Raji (cell line): Measurements from ENCODE around the gene ROGDI.

Source experiments
- POLR2A ChIP-seq: IDR thresholded peaks from 2 replicates; pipeline ENCODE4 v1.6.1; 2011; ENCODE audit warnings: low read depth, low read length, control low read depth; ENCODE audit not compliant: insufficient read depth

The ROGDI gene

GRCh38 chr16:4828567-4829321 lies 26.3 kb upstream of the ROGDI start:
- TF ChIP-seq POLR2A: no peak

GRCh38 chr16:4826980-4827379 lies 24.5 kb upstream of the ROGDI start:
- no peak for TF ChIP-seq POLR2A

GRCh38 chr16:4826526-4826925 lies 24.1 kb upstream of the ROGDI start:
- no peak for TF ChIP-seq POLR2A

- TF ChIP-seq POLR2A: no peak
Observed at GRCh38 chr16:4825196-4825595, 22.8 kb upstream of the ROGDI start.

GRCh38 chr16:4820652-4821051 lies 18.2 kb upstream of the ROGDI start:
- no peak for TF ChIP-seq POLR2A

GRCh38 chr16:4814542-4815173 lies 12.2 kb upstream of the ROGDI start:
- TF ChIP-seq POLR2A: no peak

GRCh38 chr16:4814046-4814445 lies 11.6 kb upstream of the ROGDI start:
- TF ChIP-seq POLR2A: no peak

GRCh38 chr16:4813251-4814003 lies 11.0 kb upstream of the ROGDI start:
- no peak for TF ChIP-seq POLR2A

- no peak for TF ChIP-seq POLR2A
Observed at GRCh38 chr16:4811773-4812172, 9.3 kb upstream of the ROGDI start.

GRCh38 chr16:4811242-4811641 lies 8.8 kb upstream of the ROGDI start:
- no peak for TF ChIP-seq POLR2A

GRCh38 chr16:4806280-4806679 lies 3.8 kb upstream of the ROGDI start:
- no peak for TF ChIP-seq POLR2A

- TF ChIP-seq POLR2A: no peak
Observed at GRCh38 chr16:4805231-4805630, 2.8 kb upstream of the ROGDI start.

GRCh38 chr16:4803898-4804762 lies 1.7 kb upstream of the ROGDI start:
- TF ChIP-seq POLR2A: no peak

- no peak for TF ChIP-seq POLR2A
Observed at GRCh38 chr16:4803401-4803844, 990 bp upstream of the ROGDI start.

- no peak for TF ChIP-seq POLR2A
Observed at GRCh38 chr16:4802659-4803287, 340 bp upstream of the ROGDI start.
